Measurements from ENCODE around the gene ABCF1. TPM values are rescaled to one million over a fixed set of nuclear protein-coding genes. Genes with fewer than 3 reads are reported as not detected.

ABCF1 gene
- total RNA-seq, 1 experiment from 2014 or later = 101 TPM

DNA sequence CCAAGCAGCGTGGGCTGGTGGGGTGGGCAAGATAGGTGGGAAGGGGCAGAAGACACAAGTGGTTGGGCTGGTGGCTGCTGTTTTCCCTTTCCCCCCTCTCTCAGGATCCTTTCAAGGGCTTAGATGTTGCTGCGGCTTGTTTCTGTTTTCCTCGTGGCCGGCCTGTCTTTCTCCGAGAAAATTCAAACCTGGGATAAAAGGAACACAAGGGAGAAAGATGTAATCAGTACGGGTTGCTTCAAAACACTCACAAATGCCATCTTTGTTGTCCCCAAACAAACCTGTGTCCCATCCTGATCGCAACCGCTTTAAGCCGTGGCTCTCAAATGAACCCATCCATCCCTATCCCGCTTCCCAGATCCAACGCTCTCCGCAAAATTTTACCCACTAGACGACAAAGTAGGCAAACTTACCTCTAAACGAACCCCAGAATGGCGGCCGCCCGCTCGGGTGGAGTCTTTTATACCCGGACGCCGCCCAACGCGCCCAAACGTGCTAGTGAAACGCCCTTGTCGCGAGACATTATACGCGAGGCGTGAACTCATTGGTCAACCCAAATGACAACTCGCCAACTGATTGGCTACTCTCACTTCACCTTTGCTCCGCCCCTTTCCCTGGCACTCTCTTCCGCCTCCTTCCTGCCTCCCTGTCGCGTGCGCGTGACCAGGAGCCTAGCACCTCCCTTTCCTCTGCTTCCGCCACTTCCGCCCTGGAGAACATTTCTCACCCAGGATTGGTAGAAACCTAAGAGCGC, 45.7 kb downstream of the ABCF1 start, which contains the start of gene PPP1R10 (continued):
- TF ChIP-seq FOXP4 (CRISPR knock-in tag; IDR thresholded peaks at IDR 0.05) = peak; percentile 50; the same call in 1 of the 2 replicates
- TF ChIP-seq AR (CRISPR knock-in tag; IDR thresholded peaks at IDR 0.05) = peak; percentile 97
- TF ChIP-seq FOXJ3 (CRISPR knock-in tag; IDR thresholded peaks at IDR 0.05; ENCODE audit: borderline replicate concordance) = no peak
- TF ChIP-seq, protein P1, sequence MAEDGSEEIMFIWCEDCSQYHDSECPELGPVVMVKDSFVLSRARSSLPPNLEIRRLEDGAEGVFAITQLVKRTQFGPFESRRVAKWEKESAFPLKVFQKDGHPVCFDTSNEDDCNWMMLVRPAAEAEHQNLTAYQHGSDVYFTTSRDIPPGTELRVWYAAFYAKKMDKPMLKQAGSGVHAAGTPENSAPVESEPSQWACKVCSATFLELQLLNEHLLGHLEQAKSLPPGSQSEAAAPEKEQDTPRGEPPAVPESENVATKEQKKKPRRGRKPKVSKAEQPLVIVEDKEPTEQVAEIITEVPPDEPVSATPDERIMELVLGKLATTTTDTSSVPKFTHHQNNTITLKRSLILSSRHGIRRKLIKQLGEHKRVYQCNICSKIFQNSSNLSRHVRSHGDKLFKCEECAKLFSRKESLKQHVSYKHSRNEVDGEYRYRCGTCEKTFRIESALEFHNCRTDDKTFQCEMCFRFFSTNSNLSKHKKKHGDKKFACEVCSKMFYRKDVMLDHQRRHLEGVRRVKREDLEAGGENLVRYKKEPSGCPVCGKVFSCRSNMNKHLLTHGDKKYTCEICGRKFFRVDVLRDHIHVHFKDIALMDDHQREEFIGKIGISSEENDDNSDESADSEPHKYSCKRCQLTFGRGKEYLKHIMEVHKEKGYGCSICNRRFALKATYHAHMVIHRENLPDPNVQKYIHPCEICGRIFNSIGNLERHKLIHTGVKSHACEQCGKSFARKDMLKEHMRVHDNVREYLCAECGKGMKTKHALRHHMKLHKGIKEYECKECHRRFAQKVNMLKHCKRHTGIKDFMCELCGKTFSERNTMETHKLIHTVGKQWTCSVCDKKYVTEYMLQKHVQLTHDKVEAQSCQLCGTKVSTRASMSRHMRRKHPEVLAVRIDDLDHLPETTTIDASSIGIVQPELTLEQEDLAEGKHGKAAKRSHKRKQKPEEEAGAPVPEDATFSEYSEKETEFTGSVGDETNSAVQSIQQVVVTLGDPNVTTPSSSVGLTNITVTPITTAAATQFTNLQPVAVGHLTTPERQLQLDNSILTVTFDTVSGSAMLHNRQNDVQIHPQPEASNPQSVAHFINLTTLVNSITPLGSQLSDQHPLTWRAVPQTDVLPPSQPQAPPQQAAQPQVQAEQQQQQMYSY (CRISPR knock-in tag; IDR thresholded peaks at IDR 0.05) = 0 out of 2 replicates have a peak, but pooled peaks have one; percentile 22
- TF ChIP-seq JUN (CRISPR knock-in tag; IDR thresholded peaks at IDR 0.05) = no peak
- no peak for TF ChIP-seq HMGA2 (CRISPR knock-in tag; IDR thresholded peaks at IDR 0.05)
- no peak for TF ChIP-seq FOXP1 (CRISPR knock-in tag; IDR thresholded peaks at IDR 0.05; ENCODE audit: borderline replicate concordance)
- peak; percentile 92 for TF ChIP-seq PRRX2 (CRISPR knock-in tag; IDR thresholded peaks at IDR 0.05)
- TF ChIP-seq ATF1 (CRISPR knock-in tag; IDR thresholded peaks at IDR 0.05) = no peak
- TF ChIP-seq EMX1 (CRISPR knock-in tag; IDR thresholded peaks at IDR 0.05) = peak; percentile 94

GRCh38 chr6:30617565-30618269, 46.5 kb downstream of the ABCF1 start, which contains the start of gene MRPS18B:
MRPS18B (plus strand) TSS chr6:30617840; CDS start chr6:30617866, 26 bp downstream.
- Mint-ChIP-seq H3K9me3 (no peaks in the 10 kb centered on the region), H3K36me3 (peaks cover 52% of the 10 kb centered on the region), H3K4me3 (peak within 1 kb of the TSS; percentile 96), H3K27me3 (ENCODE audit: low read depth) (no peaks in the 10 kb centered on the region; the same call in 1 of the 2 replicates), H3K27ac (peak within 1 kb of the TSS; percentile 100), H3K4me1 (peaks cover 30% of the 10 kb centered on the region)
- ATAC-seq = peak; percentile 77
- POLR2A ChIA-PET = interaction anchor here (0.6 to 1.0 kb wide), 4 partner anchors 29 to 119 kb away, joined by 3 to 4 read pairs (median 3); partner anchors contain the start of gene ABCF1
- DNase-seq (ENCODE audit: low spot score) = peak; percentile 94
- CTCF ChIA-PET = interaction anchor here (0.6 to 1.9 kb wide), 7 partner anchors 8 to 470 kb away, joined by 3 to 7 read pairs (median 4); partner anchors contain the start of genes ATAT1 and DHX16
- no peak for TF ChIP-seq ZBTB43 (CRISPR knock-in tag; IDR thresholded peaks at IDR 0.05)
- TF ChIP-seq NR2C2 (CRISPR knock-in tag; IDR thresholded peaks at IDR 0.05) = no peak
- TF ChIP-seq SMAD3 (CRISPR knock-in tag; IDR thresholded peaks at IDR 0.05; ENCODE audit: borderline replicate concordance) = peak; percentile 61; the same call in 1 of the 2 replicates
- 0 out of 2 replicates have a peak, but pooled peaks have one; percentile 16 for TF ChIP-seq PRRX2 (CRISPR knock-in tag; IDR thresholded peaks at IDR 0.05)
- 0 out of 2 replicates have a peak, but pooled peaks have one; percentile 30 for TF ChIP-seq ZNF232 (CRISPR knock-in tag; IDR thresholded peaks at IDR 0.05)
- TF ChIP-seq SOX15 (CRISPR knock-in tag; IDR thresholded peaks at IDR 0.05) = no peak
- TF ChIP-seq MYBL2 (CRISPR knock-in tag; IDR thresholded peaks at IDR 0.05) = 0 out of 2 replicates have a peak, but pooled peaks have one; percentile 30
- peak; percentile 90 for TF ChIP-seq GABPB1 (CRISPR knock-in tag; IDR thresholded peaks at IDR 0.05)
- peak; percentile 44; the same call in 1 of the 2 replicates for TF ChIP-seq SP1 (CRISPR knock-in tag; conservative IDR thresholded peaks at IDR 0.05)
- 0 out of 2 replicates have a peak, but pooled peaks have one; percentile 16 for TF ChIP-seq TEAD1 (CRISPR knock-in tag; IDR thresholded peaks at IDR 0.05)
- TF ChIP-seq ETV6 (CRISPR knock-in tag; IDR thresholded peaks at IDR 0.05) = 0 out of 2 replicates have a peak, but pooled peaks have one; percentile 10
- peak; percentile 70; the same call in 1 of the 2 replicates for TF ChIP-seq CREM (CRISPR knock-in tag; IDR thresholded peaks at IDR 0.05)
